ENCODE measurements around the gene CD86.

Gene CD86

DNA sequence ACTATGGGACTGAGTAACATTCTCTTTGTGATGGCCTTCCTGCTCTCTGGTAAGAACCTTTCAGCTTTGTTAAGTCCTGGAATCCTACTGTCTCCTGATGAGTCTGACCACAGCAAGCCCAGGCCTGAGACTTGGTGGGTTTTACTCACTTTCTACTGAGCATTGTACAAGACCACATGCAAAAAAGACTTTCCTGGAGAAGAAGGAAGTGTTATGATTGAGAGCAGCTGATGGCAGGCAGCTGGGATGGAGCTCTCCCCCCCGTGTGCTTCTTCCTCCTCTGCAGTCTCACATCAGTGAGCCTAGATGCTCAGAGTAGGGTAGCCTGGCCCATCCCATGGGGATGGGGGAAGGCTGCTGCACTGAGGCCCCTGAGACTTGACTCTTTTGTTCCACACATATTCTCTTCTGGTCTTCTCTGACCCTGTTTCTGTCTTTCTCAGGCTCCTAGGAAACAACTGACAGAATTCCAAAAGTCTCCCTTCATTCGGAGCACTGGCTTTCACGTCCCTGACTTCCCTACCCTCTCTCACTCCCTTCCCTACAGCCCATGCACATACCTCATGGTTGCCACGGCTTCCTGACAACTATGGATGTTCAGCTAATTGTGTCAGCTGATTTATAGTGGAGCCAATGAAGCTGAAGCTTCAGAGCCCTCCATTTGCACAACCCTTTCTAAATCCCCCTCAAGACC lies 36.6 kb downstream of the CD86 start:
- in situ Hi-C loops (cut with HindIII; ENCODE audit: low sequenced_read_pairs) = no loop called here

GRCh38 chr3:122092460-122093165 lies 37.5 kb downstream of the CD86 start:
- in situ Hi-C loops (cut with HindIII; ENCODE audit: low sequenced_read_pairs) = no loop called here

DNA sequence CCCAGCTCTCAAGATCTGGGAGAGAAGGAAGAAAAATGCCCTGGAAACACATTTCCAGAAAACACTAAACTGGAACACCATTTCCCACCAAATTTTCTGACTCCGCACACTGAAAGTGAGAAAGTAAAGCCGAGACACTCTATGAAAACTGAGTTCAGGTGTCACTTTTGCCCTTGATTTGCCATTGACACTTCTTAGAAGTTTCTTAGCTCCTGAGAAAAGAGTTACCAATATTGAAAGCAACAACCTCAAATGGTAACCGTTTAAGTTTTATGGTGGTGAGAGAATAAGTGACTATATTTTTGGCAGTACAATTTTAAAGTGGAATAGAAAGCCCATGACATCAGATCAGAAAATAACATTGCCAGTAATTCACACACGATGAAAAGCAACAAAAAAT lies 39.0 kb downstream of the CD86 start:
- in situ Hi-C loops (cut with HindIII; ENCODE audit: low sequenced_read_pairs) = no loop called here

GRCh38 chr3:122094693-122095092 lies 39.5 kb downstream of the CD86 start:
- in situ Hi-C loops (cut with HindIII; ENCODE audit: low sequenced_read_pairs) = no loop called here

DNA sequence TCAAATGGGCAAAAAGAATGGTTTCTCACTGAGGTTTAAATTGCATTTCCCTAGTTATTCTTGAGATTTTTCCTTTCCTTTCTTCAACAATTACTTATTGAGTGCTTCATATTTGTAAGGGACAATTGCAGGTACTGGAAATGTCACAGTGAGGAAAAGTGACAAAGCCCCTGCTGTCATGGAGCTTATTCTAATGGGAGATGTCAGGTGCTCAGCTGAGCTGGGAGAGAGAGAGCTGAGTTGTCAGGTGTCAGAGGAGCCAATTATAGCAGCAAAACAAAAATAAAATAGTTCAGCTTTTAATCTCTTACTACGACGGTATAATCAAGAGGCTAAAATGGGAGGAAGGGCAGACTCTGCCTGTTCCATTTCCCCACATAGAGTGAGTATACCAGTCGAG lies 42.0 kb downstream of the CD86 start:
- in situ Hi-C loops (cut with HindIII; ENCODE audit: low sequenced_read_pairs) = no loop called here

- in situ Hi-C loops (cut with HindIII; ENCODE audit: low sequenced_read_pairs) = no loop called here
Measured at GRCh38 chr3:122098611-122099010, 43.4 kb downstream of the CD86 start.

DNA sequence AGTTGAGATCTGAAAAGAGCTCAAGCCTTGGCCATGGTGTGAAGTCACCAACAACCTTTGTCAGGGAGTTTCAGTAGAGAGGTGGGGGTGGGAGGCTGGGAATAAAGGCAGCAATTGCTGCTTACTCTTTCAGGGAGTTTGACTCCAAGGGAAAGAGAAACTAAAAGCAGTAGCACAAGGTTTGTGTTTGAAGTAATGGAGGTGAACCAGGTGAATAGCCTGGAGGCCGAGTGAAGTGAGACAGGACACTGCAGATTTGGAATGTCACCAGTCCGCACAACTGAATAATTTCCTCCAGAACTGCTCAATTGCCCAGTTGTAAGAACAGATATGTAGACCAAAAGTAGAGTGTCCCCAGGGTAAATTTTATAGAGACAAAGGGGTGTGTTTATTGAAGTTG lies 44.1 kb downstream of the CD86 start:
- in situ Hi-C loops (cut with HindIII; ENCODE audit: low sequenced_read_pairs) = no loop called here

- in situ Hi-C loops (cut with HindIII; ENCODE audit: low sequenced_read_pairs) = no loop called here
Measured at GRCh38 chr3:122100083-122100482, 44.9 kb downstream of the CD86 start.

DNA sequence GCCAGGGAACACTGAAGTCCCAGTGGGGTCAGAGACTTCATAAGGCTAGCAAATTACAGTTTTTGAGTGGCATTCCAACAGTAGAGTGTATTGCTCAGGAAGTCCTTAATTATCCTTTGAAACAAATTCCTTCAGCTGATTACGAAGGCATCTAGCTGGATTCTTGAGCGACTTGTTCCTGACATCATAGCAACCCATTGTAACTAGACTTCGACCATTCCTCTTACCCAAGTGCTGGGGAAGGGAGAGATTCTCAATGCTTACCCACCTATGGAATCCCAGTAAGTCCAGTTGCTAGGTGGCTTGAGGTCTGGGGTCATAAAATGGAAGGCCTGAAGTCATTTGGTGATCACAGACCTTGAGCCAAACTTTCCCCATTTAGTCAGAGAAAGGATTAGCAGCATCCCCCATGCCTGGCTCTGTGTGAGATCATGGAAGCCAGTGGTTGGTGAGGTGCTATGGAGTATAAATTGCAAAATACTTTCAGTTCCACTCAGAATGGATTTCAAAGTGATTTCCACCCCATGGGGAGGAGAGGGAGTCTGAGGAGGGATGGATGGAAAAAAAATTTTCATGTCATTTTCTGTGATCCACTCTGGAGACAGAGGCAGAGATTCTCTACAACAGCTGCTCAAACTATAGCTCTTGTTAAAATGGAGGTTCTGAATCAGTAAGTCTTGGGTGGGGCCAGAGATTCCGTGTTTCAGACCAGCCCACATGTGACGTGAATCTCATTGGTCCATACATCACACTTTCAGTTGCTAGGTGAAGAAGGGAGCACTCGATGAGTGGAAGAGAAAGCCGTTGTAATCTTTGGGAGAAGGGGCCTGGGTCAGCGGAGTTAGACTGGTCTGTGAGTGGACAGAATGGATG lies 45.7 kb downstream of the CD86 start:
- in situ Hi-C loops (cut with HindIII; ENCODE audit: low sequenced_read_pairs) = no loop called here

GRCh38 chr3:122101646-122102045 lies 46.5 kb downstream of the CD86 start:
- in situ Hi-C loops (cut with HindIII; ENCODE audit: low sequenced_read_pairs) = no loop called here

- in situ Hi-C loops (cut with HindIII; ENCODE audit: low sequenced_read_pairs) = no loop called here
Measured at GRCh38 chr3:122102191-122102935, 47.2 kb downstream of the CD86 start.

- in situ Hi-C loops (cut with HindIII; ENCODE audit: low sequenced_read_pairs) = no loop called here
Measured at GRCh38 chr3:122103821-122104514, 48.8 kb downstream of the CD86 start.

DNA sequence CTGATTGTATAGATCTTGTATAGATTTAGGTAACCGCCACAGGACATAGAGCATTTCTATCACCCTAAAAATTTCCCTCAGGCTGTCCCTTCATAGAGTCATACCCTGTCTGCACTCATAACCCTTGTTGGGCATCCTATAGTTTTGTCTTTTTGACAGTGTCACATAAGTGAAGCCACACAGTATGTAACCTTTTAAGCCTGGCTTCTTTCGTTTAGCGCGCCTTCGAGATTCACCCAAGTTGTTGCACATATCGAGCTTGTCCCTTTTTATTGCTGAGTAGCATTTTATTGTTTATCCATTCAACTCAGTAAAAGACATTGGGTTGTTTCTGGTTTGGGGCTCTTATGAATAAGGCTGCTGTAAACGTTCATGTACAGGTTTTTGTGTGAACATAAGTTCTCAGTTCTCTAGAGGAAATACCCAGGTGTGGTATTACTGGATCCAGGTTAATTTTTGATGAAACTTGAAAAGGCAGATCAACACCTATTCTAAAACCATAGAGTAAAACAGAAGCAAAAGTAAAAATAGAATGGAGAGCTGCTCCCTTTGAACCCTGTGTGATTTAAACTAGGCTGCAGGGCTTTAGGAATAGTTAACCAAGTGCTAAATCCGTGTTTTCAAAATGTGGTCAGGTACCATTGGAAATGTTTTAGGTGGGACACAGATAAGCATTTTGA lies 49.5 kb downstream of the CD86 start:
- in situ Hi-C loops (cut with HindIII; ENCODE audit: low sequenced_read_pairs) = no loop called here

GRCh38 chr3:122105626-122106025 lies 50.5 kb downstream of the CD86 start:
- in situ Hi-C loops (cut with HindIII; ENCODE audit: low sequenced_read_pairs) = no loop called here

DNA sequence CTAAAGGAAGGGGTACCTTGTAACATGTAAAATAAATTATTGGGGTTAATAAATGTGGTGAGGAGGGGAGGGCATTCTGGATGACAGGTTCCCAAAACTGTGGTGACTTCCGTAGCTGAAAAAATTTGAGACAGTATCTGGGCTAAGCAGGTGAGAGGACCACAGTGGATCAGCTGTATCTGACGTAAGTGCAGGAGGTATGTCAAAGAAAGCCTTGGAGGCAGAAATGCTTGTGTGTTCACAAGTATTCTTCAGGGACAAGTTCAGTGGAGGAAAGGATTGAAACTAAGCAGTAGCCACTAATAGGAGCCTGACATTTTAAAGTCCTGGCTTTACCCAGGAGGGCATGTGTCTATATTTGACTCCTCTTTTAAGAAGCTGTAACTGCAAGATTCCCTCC lies 52.0 kb downstream of the CD86 start:
- in situ Hi-C loops (cut with HindIII; ENCODE audit: low sequenced_read_pairs) = no loop called here

- in situ Hi-C loops (cut with HindIII; ENCODE audit: low sequenced_read_pairs) = no loop called here
Measured at GRCh38 chr3:122111974-122112373, 56.8 kb downstream of the CD86 start.

- in situ Hi-C loops (cut with HindIII; ENCODE audit: low sequenced_read_pairs) = no loop called here
Measured at GRCh38 chr3:122112754-122113153, 57.6 kb downstream of the CD86 start.

DNA sequence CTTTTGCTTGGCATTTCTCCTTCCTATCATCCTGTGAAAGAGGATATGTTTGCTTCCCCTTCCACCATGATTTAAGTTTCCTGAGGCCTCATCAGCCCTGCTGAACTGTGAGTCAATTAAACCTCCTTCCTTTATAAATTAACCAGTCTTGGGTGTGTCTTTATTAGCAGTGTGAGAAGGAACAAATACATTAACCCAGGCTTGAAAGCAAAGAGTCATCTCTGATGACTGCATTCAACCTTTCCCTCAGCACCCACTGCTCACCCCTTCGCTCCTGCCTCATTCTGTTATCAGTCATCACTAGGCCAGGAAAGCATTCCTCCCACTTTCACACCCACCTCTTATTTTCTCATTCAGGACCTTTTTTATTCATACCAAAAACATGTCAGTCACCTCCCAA lies 68.7 kb downstream of the CD86 start:
- in situ Hi-C loops (cut with HindIII; ENCODE audit: low sequenced_read_pairs) = no loop called here

GRCh38 chr3:122132949-122133540 lies 77.9 kb downstream of the CD86 start:
- in situ Hi-C loops (cut with HindIII; ENCODE audit: low sequenced_read_pairs) = no loop called here

Data from endothelial cell of hepatic sinusoid (primary cell).